HL-60 (cell line): ENCODE measurements around the gene COL4A2.

Experiments
- CTCF ChIP-seq: IDR thresholded peaks from one replicate; pipeline ENCODE4 v1.5.1; 2011; ENCODE audit warnings: low read length, control low read depth, inconsistent platforms; ENCODE audit not compliant: insufficient read depth
- POLR2AphosphoS5 ChIP-seq: IDR thresholded peaks from 2 replicates; pipeline ENCODE4 v1.6.1; 2012; ENCODE audit warnings: low read depth

- TF ChIP-seq CTCF = no peak
- no peak for TF ChIP-seq POLR2AphosphoS5
These were observed 99.9 kb downstream of the COL4A2 start for GRCh38 chr13:110407021-110407420.
